ENCODE results near the gene BTBD7.
"Not testable (repeated sequence)": the region's sequence is repeated elsewhere in the genome, so short reads cannot be mapped to it uniquely, and the experiment has no call there.

The BTBD7 gene

DNA sequence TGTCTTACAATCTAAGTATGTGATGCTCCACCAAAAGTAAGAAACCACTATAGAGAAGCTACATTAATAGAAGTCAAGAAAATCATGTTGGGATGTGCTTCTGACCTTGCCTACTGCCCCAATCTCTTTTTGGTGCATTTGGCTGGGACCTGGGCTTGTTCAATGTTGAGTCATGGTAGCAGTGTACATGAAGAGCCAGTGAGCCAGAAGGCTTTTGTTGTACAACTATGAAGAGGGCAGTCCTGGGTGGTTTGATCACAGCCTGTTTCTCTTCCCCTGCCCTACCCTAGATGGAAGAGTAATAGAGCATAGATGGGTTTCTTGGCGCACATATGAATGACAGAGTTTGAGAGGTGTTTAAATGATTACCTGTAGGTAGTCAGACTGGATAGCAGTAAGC lies 69.4 kb downstream of the BTBD7 start:
- DNase-seq, result no peak

DNA sequence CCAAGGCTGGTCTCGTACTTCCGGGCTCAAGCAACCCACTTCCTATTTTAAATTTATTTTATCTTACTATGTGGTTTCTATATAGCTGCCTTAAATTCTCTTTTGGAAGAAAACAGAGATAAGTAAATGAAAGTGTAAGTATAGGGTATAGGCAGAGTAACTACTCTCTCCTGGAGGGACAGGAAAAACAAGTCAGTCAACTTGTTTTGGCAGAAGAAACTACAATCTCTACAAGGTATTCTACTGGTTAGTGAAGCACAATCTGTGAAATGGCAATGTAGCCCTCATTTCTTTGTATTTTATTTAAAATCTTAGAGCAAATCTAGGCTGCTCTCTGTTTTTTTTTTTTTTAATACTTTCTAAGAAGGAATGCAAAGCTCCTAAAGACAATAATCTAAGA lies 70.4 kb downstream of the BTBD7 start:
- DNase-seq, result no peak

DNA sequence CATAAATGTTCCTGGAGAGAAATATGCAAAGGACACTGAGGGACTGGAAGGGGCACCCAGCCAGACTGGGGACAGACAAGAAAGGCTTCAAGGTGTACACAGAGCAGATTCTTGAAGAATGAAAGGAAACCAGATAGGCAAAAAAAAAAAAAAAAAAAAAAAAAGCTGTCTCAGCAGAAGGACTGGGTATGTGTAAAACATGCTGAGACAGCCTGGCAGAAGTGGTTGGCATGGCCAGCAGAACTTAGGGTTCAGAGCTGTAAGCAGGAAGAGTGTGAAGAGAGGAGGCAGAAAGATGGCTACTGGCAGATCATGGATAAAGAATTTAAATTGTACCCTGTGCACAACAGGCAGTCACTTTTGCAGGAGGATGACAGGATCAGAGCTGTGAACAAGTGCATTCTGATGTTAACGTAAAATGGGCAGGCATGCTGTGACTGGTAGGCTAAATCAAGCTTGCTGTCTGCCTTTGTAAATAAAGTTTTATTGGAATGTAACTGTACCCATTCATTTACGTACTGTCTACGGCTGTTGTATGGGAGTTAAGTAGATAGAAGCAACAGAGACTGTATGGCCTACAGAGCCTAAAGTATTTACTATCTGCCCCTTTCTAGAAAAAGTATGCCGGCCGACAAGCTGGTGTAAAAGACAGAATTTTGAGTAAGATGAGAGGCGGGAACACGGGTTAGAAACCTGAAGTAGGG lies 83.6 kb downstream of the BTBD7 start:
- no peak for DNase-seq

DNA sequence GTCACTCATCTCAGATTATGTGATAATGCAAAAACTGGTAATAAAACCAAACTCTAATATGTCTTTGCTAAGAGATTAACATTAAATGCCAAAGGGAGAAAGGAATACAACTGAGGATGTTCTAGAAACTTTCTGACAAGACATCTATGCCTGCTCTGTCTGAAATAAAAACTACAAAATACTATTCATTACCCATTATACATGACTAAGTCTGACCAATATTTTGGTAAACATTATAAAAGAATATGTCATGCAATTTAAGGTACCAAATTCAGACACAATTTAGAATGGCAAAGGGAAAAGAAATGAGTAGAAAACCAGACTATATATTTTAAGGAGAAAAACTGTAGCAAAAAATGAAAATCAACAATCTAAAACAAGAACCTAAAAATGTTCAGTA lies 86.3 kb downstream of the BTBD7 start:
- no peak for DNase-seq

GRCh38 chr14:93245764-93246420 lies 86.9 kb downstream of the BTBD7 start:
- DNase-seq, result no peak

- DNase-seq, result no peak
Observed at GRCh38 chr14:93240678-93241000, 92.2 kb downstream of the BTBD7 start.

GRCh38 chr14:93239869-93240677 lies 92.8 kb downstream of the BTBD7 start:
- DNase-seq, result no peak

DNA sequence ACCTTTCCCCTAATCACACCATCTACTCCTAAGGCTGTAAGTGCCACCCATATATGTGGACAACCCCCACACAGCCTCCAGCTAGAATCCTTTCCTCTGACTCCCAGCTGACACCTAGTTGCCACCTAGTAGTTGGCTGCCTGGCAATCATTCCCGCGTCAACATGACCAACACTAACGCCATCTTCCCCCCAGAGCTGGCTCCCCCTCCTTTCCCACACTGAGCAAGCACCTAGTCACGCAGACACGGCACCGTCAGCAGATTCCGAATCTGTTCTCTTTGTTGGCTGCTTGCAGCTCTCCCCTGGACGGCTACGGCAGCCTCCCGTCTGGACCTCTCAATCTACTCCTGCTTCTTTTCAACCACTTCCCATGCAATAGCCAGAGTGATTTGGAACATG lies 98.0 kb downstream of the BTBD7 start:
- no peak for DNase-seq

- DNase-seq, result not testable (repeated sequence)
Observed at GRCh38 chr14:93233078-93233477, 99.8 kb downstream of the BTBD7 start.

DNA sequence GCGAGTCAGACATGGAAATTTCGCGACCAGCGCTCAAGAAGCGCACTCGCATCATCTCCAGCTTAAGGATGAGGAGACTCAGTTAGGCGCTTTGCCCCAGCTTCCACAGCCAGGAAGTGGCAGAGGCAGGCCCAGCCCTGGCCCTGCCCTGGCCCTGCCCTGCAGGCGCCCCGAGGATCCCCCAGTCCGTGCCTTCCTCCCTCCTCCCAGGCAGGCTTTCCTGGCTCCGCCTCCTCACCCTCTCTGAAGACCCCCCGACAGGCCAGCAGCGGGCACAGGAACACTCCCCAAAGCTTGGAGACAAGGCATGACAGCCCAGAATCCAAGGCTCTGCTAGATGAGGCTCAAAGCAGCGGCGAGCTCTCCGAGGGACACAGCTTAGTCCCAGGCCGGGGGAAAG lies 100.7 kb downstream of the BTBD7 start:
- no peak for DNase-seq

- peak in 47 of 56 donors; percentile 9 to 79 (median 45) for DNase-seq
Observed at GRCh38 chr14:93231129-93231979, 101.5 kb downstream of the BTBD7 start.

DNA sequence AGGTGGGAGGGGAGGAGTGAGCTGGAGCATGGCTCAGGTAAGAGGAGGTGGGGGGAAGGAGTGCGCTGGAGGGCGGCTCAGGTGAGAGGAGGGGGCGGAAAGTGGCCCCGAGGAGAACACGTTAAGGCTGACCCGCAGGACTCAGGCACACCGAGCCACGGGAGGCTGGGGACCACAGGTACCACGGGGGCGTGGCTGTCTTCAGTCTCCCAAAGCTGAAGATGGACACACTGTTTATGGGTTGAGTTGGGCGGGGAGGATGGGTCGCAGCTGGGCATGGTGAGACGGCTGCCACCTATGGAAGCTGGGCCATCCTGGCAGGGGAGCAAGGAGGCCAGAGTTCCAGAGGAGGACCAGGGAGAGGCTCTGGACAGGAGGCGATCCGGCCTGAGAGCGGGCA lies 102.3 kb downstream of the BTBD7 start:
- no peak for DNase-seq

- DNase-seq, result no peak
Observed at GRCh38 chr14:93228550-93228949, 104.3 kb downstream of the BTBD7 start.

DNA sequence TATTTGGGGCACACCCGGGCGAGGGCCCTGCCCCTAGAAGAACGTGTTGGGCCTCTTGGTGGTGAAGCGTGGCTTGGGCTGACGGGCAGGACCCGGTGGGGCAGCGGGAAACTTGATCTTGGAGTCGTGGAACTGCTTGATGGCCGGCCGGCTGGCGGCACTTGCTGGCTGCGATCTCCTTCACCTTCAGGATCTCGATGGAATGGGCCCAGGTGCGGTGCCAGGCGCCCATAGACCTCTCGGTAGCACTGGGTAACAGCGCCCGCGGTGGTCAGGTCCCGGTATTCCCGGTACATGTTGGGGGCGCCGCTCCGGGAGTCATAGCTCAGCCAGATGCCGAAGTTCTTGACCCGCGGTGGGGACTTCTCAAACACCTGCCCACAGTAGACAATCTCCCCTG lies 109.3 kb downstream of the BTBD7 start:
- DNase-seq, result no peak

- no peak for DNase-seq
Observed at GRCh38 chr14:93220509-93220908, 112.3 kb downstream of the BTBD7 start.

DNA sequence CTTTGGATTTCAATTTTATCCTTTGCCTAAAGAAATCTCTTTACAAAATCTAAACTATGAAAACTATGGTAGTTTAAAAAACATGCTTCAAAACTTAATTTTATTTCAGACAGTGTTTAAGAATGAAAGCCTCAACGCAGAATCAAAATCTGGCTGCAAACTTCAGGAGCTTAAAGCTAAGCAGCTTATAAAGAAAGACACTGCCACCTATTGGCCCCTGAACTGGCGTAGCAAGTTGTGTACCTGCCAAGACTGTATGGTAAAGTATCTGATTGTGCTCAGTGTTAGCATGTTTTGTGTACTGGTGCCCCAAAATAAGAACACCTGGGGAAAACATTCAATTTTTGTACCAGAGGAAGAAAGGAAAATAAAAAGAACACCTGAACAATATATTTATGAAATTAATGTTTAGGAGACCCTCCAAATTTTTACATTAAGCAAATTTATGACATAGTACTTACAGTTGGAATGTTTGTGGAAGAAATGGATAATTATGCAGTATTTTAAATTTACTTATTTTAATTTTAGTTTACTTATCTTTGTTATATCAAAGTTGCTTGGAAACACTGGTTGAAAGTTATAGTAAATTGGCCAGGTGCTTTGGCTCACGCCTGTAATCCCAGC lies 113.6 kb downstream of the BTBD7 start:
- DNase-seq, result peak in 7 of 56 donors; percentile 4 to 32 (median 9)

DNA sequence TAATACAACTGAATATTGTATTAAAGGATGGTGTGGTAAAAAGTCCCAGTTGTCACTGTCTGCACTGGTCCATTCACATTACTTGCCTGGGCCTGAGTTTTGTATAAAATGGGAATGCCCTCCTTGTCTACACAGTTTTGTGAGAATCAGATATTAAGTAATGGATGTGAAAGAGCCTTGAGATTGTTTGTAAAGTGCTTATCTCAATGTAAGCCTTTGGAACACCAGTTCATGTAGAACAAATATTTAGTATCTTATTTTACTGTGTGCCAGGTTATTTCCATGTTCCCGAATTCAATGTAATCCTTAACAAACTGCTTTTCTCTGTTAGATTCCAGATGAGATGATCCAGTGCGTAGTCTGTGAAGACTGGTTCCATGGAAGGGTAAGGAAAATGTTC lies 118.2 kb downstream of the BTBD7 start:
- no peak for DNase-seq

- no peak for DNase-seq
Observed at GRCh38 chr14:93212432-93212831, 120.4 kb downstream of the BTBD7 start.

DNA sequence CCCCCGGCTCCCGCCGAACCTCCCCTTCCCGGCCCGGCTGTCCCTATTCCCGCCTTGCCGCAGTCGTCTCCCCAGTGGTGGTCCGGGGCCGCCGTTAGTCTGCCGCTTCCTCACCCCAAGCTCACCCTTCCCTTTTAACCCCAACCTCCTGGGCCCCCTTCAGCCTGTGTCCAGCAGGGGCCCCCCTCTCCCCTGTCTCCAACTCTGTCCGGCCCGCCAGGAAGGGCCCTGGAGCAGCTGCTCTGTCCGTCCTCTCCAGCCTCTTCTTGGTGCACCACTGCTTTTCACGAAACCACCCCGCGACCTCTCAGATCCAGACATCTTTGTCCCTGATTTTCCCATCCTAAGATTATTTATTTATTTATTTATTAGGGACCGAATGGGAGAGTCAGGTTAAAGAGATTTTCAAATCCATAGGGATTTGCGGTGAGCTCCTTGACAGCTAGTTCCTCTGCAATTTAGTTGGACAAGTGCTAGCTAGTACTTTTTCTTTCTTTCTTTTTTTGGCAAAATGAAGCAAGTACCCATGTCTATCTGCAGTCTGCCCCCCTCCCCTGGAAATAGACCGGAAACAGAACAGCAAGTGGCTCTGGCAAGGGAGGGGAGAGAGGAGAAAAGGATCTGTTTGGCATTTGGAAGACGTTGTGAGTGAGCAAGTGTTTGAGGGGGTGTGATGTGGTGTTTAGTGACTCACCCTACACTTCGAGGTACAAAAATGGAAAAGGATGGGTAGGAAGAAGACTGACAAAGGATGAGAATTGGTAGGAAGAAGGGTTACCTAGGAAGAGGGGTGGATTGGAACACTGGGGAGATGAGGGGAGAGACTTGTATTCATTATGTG lies 125.1 kb downstream of the BTBD7 start:
- DNase-seq, result peak in 42 of 56 donors; percentile 9 to 78 (median 64)

All from nucleus accumbens (tissue), 56 donors.